SK-N-SH (cell line): ENCODE data around the gene ASPG.

Source experiments
- FOXM1 ChIP-seq: IDR thresholded peaks from 2 replicates; pipeline ENCODE4 v1.4.0; 2012; ENCODE audit warnings: low read depth, mild to moderate bottlenecking
- GABPA ChIP-seq: IDR thresholded peaks from 2 replicates; pipeline ENCODE4 v1.4.0; 2012; ENCODE audit warnings: low read depth, mild to moderate bottlenecking
- MXI1 ChIP-seq: IDR thresholded peaks from 2 replicates; pipeline ENCODE4 v1.6.1; 2012; ENCODE audit warnings: mild to moderate bottlenecking, low read depth, low read length, improper control_type of control experiment
- NRF1 ChIP-seq: IDR thresholded peaks from 2 replicates; pipeline ENCODE4 v1.6.1; 2012; ENCODE audit warnings: low read depth, mild to moderate bottlenecking, low read length
- POLR2AphosphoS5 ChIP-seq: IDR thresholded peaks from 2 replicates; pipeline ENCODE4 v1.6.1; 2012; ENCODE audit warnings: low read depth, low read length
- RAD21 ChIP-seq: IDR thresholded peaks from 2 replicates; pipeline ENCODE4 v1.6.1; 2012; ENCODE audit warnings: mild to moderate bottlenecking, low read length
- RCOR1 ChIP-seq: fragments of 150-350 bp; IDR thresholded peaks from 2 replicates; pipeline ENCODE4 v1.6.1; 2017; ENCODE audit warnings: antibody characterized with exemption, low read length
- SMC3 ChIP-seq: IDR thresholded peaks from 2 replicates; pipeline ENCODE4 v1.6.1; 2012; ENCODE audit warnings: low read depth, low read length, improper control_type of control experiment
- YY1 ChIP-seq: IDR thresholded peaks from 2 replicates; pipeline ENCODE4 v1.4.0; 2012; ENCODE audit warnings: low read depth, mild to moderate bottlenecking
- TF ChIP-seq, protein P1 (sequence below): fragments of 200-600 bp; sonication (generic); IDR thresholded peaks from 2 replicates; pipeline ENCODE4 v1.6.1; 2017; ENCODE audit warnings: antibody characterized with exemption, mild to moderate bottlenecking, moderate library complexity
- TF ChIP-seq, protein P2 (sequence below): IDR thresholded peaks from 2 replicates; pipeline ENCODE4 v1.4.0; 2012; ENCODE audit warnings: low read depth
- TF ChIP-seq, protein P3 (sequence below): IDR thresholded peaks from 2 replicates; pipeline ENCODE4; 2012
- TF ChIP-seq, protein P4 (sequence below): IDR thresholded peaks from 2 replicates; pipeline ENCODE4 v1.6.1; 2012; ENCODE audit warnings: mild to moderate bottlenecking, low read depth, low read length, moderate library complexity

DNA sequence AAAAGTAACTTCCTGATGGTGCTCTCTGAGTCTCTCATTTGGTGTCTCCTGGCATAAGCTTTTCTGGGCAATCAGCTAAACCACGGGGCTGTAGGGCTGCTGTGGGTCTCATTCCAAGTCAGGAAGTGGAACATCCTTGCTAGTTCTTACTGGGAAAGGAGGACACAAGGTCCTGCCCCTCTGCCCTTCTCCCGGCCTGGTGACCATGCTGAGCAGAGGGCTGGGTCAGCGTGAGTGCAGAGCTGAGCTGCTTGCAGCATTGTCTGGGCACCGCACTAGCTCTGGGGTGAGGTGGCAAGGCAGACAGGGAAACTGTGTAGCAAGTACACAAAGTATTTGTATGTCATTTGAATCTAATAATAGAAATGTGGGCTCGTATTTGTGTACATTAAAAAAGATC, 45.0 kb upstream of the ASPG start:
- no peak for TF ChIP-seq RAD21
- TF ChIP-seq POLR2AphosphoS5: no peak
- TF ChIP-seq, protein P1, sequence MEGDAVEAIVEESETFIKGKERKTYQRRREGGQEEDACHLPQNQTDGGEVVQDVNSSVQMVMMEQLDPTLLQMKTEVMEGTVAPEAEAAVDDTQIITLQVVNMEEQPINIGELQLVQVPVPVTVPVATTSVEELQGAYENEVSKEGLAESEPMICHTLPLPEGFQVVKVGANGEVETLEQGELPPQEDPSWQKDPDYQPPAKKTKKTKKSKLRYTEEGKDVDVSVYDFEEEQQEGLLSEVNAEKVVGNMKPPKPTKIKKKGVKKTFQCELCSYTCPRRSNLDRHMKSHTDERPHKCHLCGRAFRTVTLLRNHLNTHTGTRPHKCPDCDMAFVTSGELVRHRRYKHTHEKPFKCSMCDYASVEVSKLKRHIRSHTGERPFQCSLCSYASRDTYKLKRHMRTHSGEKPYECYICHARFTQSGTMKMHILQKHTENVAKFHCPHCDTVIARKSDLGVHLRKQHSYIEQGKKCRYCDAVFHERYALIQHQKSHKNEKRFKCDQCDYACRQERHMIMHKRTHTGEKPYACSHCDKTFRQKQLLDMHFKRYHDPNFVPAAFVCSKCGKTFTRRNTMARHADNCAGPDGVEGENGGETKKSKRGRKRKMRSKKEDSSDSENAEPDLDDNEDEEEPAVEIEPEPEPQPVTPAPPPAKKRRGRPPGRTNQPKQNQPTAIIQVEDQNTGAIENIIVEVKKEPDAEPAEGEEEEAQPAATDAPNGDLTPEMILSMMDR: no peak
- no peak for TF ChIP-seq NRF1
- TF ChIP-seq, protein P2, sequence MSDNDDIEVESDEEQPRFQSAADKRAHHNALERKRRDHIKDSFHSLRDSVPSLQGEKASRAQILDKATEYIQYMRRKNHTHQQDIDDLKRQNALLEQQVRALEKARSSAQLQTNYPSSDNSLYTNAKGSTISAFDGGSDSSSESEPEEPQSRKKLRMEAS: no peak
- no peak for TF ChIP-seq RCOR1
- no peak for TF ChIP-seq FOXM1
- TF ChIP-seq, protein P3, sequence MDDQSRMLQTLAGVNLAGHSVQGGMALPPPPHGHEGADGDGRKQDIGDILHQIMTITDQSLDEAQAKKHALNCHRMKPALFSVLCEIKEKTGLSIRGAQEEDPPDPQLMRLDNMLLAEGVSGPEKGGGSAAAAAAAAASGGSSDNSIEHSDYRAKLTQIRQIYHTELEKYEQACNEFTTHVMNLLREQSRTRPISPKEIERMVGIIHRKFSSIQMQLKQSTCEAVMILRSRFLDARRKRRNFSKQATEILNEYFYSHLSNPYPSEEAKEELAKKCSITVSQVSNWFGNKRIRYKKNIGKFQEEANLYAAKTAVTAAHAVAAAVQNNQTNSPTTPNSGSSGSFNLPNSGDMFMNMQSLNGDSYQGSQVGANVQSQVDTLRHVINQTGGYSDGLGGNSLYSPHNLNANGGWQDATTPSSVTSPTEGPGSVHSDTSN: no peak
- no peak for TF ChIP-seq MXI1
- no peak for TF ChIP-seq GABPA
- no peak for TF ChIP-seq YY1
- TF ChIP-seq SMC3: no peak
- TF ChIP-seq, protein P4, sequence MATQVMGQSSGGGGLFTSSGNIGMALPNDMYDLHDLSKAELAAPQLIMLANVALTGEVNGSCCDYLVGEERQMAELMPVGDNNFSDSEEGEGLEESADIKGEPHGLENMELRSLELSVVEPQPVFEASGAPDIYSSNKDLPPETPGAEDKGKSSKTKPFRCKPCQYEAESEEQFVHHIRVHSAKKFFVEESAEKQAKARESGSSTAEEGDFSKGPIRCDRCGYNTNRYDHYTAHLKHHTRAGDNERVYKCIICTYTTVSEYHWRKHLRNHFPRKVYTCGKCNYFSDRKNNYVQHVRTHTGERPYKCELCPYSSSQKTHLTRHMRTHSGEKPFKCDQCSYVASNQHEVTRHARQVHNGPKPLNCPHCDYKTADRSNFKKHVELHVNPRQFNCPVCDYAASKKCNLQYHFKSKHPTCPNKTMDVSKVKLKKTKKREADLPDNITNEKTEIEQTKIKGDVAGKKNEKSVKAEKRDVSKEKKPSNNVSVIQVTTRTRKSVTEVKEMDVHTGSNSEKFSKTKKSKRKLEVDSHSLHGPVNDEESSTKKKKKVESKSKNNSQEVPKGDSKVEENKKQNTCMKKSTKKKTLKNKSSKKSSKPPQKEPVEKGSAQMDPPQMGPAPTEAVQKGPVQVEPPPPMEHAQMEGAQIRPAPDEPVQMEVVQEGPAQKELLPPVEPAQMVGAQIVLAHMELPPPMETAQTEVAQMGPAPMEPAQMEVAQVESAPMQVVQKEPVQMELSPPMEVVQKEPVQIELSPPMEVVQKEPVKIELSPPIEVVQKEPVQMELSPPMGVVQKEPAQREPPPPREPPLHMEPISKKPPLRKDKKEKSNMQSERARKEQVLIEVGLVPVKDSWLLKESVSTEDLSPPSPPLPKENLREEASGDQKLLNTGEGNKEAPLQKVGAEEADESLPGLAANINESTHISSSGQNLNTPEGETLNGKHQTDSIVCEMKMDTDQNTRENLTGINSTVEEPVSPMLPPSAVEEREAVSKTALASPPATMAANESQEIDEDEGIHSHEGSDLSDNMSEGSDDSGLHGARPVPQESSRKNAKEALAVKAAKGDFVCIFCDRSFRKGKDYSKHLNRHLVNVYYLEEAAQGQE: no peak
